ENCODE data around the gene PRPF6. TPM values are rescaled to one million over a fixed set of nuclear protein-coding genes. Genes with fewer than 3 reads are reported as not detected.

The PRPF6 gene
- total RNA-seq, 4 donors from 2014 or later, result 39.3 to 68.4 (median 47.7) TPM

DNA sequence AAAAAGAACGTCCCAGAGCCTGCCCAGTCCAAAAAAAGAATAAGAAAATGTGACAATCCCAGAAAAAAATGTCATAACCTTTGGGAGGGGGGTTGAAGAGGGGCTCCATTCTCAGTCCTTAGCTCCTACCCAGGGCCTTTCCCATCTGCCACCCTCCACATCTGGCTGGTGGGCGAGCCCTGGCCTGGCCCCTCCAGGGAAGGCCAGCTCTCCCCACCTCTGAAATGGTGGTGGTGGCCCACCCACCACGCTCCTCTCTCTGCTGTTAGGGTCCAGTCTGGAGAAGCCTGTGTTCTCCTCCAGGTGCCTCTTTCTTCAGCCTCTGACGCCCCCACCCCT lies 98.0 kb downstream of the PRPF6 start:
- Histone ChIP-seq H3K27ac (peak overlapping the region; percentile 64 to 72 (median 68)), H3K4me1 (peaks cover 13 to 18% of the 10 kb centered on the region in 2 donors), H3K9me3 (no peaks in the 10 kb centered on the region), H3K4me3 (peak overlapping the region; percentile 65 to 88 (median 74)), H3K36me3 (no peaks in the 10 kb centered on the region), H3K27me3 (peaks cover 0 to 10% (median 6%) of the 10 kb centered on the region in 3 donors)
- DNase-seq (no peak), ATAC-seq (no peak)
- intact Hi-C loops (cut with DNase I; ENCODE audit: low total_unique reads) (no loop called here), in situ Hi-C loops (cut with MboI; ENCODE audit: low sequenced_read_pairs in 4 of 4) (no loop called here)
- TF ChIP-seq, protein P1, sequence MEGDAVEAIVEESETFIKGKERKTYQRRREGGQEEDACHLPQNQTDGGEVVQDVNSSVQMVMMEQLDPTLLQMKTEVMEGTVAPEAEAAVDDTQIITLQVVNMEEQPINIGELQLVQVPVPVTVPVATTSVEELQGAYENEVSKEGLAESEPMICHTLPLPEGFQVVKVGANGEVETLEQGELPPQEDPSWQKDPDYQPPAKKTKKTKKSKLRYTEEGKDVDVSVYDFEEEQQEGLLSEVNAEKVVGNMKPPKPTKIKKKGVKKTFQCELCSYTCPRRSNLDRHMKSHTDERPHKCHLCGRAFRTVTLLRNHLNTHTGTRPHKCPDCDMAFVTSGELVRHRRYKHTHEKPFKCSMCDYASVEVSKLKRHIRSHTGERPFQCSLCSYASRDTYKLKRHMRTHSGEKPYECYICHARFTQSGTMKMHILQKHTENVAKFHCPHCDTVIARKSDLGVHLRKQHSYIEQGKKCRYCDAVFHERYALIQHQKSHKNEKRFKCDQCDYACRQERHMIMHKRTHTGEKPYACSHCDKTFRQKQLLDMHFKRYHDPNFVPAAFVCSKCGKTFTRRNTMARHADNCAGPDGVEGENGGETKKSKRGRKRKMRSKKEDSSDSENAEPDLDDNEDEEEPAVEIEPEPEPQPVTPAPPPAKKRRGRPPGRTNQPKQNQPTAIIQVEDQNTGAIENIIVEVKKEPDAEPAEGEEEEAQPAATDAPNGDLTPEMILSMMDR (IDR thresholded peaks at IDR 0.05 in 4 of 5, conservative IDR thresholded peaks at IDR 0.05 in 1 of 5), result no peak
- no peak for TF ChIP-seq POLR2A (IDR thresholded peaks at IDR 0.05)

DNA sequence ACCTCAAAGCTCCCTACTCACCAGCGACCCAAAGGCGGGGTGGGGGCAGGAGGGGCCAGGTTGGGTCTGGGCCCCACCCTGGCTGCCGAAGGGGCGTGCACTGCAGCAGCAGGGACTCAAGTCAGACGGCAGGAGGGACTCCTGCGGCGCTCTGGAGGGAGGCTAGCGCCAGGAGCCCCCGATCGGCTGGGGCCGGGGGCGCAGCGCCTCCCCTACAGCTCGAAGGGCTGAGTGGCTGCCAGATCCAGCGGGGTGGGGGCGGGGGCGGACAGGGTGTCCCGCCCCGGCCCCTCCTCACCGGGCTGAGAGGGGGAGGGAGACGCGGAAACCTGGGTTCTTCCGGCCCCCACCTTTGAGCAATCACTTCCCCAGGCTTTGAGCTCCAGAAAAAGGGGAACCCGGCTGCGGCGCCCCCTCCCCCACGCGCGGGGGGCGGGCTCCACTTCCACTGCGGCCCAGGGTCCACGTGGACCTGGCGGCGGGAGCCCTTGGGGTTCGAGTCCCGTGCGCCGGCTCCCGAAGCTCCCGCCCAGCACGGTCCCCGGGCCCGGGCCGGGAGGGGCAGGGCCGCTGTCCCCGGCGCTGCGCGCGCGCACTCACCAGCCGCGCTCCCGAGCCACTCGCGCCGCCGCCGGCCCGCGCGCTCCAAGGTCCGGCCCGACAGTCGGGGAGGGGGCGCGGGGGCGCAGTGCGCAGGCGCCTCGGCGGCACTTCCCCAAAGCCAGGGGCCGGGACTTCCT lies 98.5 kb downstream of the PRPF6 start, which contains the start of gene RGS19:
Gene RGS19 (minus strand): TSS at position 246 of the 740 bp plus-strand sequence. CDS start 2,632 bp downstream, outside the sequence.
- DNase-seq (peak; percentile 43 to 56), ATAC-seq (peak; percentile 27 to 53)
- H3K4me3 ChIP-seq, result peak within 1 kb of the TSS; percentile 65 to 88 (median 74)
- no peaks in the 10 kb centered on the region for H3K36me3 ChIP-seq
- intact Hi-C loops (cut with DNase I; ENCODE audit: low total_unique reads) (no loop called here), in situ Hi-C loops (cut with MboI; ENCODE audit: low sequenced_read_pairs in 4 of 4) (no loop called here)
- H3K9me3 ChIP-seq, result no peaks in the 10 kb centered on the region
- H3K27ac ChIP-seq, result peak within 1 kb of the TSS; percentile 68 to 72 (median 69)
- H3K27me3 ChIP-seq, result peaks cover 4 to 16% (median 11%) of the 10 kb centered on the region in 3 donors
- TF ChIP-seq, protein P1 (IDR thresholded peaks at IDR 0.05 in 4 of 5, conservative IDR thresholded peaks at IDR 0.05 in 1 of 5), result no peak
- peak; percentile 11 to 32 for TF ChIP-seq POLR2A (IDR thresholded peaks at IDR 0.05)
- H3K4me1 ChIP-seq, result peaks cover 13 to 18% of the 10 kb centered on the region in 2 donors

DNA sequence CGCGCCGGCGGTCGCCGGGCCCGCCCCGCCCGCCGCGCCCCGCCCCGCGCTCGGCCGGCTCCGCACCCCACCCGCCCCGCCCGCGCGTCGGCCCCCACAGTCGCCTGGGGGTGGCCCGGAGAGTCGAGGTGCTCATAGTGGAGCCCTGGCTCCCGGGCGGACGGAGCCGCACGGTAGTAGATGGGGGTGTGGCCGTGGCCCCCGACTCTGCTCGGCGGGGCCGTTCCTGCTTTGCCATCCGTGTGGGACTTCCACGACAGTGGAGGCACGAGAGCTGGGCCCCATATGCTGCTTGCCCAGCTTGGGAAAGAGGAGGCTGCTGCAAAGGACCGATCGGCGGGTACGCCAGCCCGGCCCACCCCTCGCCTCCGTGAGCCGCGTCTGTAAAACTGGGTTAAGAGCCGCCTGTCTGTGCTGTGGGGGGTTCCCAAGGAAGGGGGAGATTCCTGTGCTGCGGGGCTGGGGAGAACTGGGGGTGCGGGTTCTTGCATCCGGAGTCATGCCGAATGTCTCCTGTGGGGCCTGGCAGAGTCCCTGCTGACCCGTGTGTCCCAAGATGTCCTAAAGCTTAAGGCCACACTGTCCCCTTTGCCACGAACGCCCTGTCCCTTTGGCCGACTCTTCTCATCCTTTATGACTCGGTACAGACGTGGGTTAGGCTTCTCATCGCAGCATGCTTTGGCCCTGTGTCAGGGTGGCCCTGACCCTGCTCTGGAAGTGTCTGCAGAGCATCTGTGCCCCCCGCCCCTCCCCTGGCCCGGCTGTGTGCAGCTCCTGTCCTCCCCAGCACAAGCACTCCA lies 99.3 kb downstream of the PRPF6 start, which contains the start of gene OPRL1:
Gene OPRL1 (plus strand): TSS at position 70 of the 800 bp plus-strand sequence. CDS start 12,639 bp downstream, outside the sequence.
- in situ Hi-C loops (cut with MboI; ENCODE audit: low sequenced_read_pairs in 4 of 4) (no loop called here), intact Hi-C loops (cut with DNase I; ENCODE audit: low total_unique reads) (no loop called here)
- Histone ChIP-seq H3K4me1 (peaks cover 13 to 18% of the 10 kb centered on the region in 2 donors), H3K9me3 (no peaks in the 10 kb centered on the region), H3K27ac (peak within 1 kb of the TSS; percentile 68 to 72 (median 69)), H3K36me3 (no peaks in the 10 kb centered on the region), H3K27me3 (peaks cover 11 to 22% (median 19%) of the 10 kb centered on the region in 3 donors), H3K4me3 (peak within 1 kb of the TSS; percentile 65 to 88 (median 74))
- no peak for TF ChIP-seq POLR2A (IDR thresholded peaks at IDR 0.05)
- TF ChIP-seq, protein P1 (IDR thresholded peaks at IDR 0.05 in 4 of 5, conservative IDR thresholded peaks at IDR 0.05 in 1 of 5), result no peak
- ATAC-seq, result peak; percentile 23 to 39
- DNase-seq, result peak in 1 of 2 donors; percentile 13

DNA sequence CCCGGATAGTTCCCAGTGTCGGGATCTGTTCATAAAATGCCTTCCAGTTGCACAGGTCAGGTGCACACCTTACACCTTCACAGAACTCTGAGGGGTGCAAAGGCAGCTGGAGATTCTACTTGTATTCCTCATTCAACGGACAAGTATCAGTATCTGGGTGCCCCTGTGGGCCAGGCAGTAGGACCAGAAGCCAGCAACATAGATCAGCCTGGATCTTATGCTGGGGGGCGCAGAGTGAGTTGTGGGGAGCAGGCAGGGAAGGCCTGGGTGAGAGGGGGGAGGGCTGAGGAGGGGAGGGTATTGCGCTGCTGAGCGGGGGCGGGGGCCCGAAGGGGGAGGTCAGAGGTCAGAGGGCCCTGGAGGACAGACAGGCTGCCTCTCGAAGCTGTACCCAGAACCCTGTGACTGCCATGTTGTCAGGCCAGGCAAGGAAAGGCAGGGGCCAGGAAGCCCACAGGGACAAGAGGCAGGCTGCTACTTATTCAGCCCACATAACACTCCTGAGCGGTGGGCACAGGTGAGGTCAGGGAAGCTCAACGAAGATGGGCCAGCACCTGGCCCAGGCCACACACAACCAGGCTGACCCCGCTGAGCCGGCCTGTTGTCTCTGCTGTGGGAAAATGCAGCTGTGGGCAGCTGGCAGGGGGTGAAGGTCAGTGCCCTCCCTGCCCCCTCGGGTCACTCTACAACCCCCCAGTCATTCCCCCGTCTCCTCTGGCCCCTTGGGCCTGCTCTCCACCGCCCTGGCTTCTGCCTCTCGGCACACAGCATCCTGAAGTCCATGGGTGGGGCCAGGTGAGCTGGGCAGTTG lies 100.1 kb downstream of the PRPF6 start:
- intact Hi-C loops (cut with DNase I; ENCODE audit: low total_unique reads), result no loop called here
- Histone ChIP-seq H3K36me3 (no peaks in the 10 kb centered on the region), H3K4me3 (peak overlapping the region in 2 of 4 donors; percentile 52 to 76), H3K9me3 (no peaks in the 10 kb centered on the region), H3K27me3 (peaks cover 19 to 28% (median 27%) of the 10 kb centered on the region in 3 donors), H3K4me1 (peaks cover 13 to 18% of the 10 kb centered on the region in 2 donors), H3K27ac (no peak overlapping the region)
- TF ChIP-seq POLR2A (IDR thresholded peaks at IDR 0.05), result no peak
- TF ChIP-seq, protein P1 (IDR thresholded peaks at IDR 0.05 in 4 of 5, conservative IDR thresholded peaks at IDR 0.05 in 1 of 5), result no peak
- in situ Hi-C loops (cut with MboI; ENCODE audit: low sequenced_read_pairs in 4 of 4), result no loop called here
- no peak for ATAC-seq
- no peak for DNase-seq

Data from gastrocnemius medialis (tissue), 4 donors.